GM18867 (cell line): Measurements from ENCODE around the gene DUSP9.
"Not testable (repeated sequence)": the region's sequence is repeated elsewhere in the genome, so short reads cannot be mapped to it uniquely, and the experiment has no call there.

Experiments
- ATAC-seq: cut with Tn5 transposase; IDR thresholded peaks from one replicate; pipeline ENCODE4 v1.9.1; 2021; ENCODE audit warnings: mild to moderate bottlenecking, moderate library complexity; ENCODE audit not compliant: unreplicated experiment

DUSP9 gene

DNA sequence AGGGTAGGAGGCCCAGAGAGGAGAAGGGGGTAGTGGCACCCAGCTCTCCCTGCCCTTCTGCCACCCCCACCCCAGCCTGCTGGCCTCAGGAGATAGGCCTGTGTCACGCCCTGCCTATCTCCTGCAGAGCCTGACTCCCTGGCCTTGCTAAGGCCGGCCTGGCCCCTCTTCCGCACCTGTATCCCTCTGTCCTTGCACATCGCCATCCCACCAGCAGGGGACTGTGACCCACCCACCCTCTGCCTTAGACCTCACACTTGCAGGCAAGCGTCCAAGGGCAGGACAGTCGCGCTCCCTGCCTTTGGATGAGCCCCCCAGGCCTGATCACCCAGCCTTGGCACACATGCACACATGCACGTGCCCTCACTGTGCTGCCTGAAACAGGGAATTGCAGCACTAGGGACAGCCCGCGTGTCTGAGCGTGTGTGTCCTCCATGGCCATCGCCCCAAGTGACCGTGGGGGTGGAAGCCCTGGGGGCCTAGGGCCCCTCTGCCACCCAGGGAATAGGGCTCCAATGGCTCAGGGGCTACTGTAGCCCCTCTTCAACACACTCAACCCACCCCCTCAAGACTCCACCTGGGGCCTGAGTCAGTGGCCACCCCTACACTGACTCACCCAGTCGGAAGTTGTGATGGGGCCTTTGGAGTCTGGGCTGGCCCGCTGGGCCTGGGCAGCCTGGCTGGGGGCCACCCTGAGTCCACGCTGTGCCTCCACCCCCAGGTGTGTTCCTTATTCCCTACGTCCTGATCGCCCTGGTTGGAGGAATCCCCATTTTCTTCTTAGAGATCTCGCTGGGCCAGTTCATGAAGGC is 42.9 kb downstream of the DUSP9 start:
- no peak for ATAC-seq

DNA sequence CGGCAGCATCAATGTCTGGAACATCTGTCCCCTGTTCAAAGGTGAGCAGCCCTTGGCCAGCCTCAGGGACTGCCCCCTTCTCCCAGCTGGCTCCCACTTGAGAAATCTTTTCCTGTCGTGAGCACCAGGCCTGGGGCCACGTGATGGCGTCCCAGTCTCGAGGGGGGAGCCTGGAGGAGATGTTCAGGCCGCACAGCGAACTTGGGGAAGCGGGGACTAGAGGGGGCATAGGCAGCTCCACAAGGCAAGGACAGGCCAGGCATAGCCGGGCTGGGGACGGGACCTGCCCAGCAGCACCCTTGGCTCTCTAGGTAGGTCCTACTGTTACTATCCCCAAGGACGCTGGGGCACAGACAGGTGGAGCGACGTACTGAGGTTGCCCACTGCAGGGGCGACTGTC is 43.5 kb downstream of the DUSP9 start:
- no peak for ATAC-seq

DNA sequence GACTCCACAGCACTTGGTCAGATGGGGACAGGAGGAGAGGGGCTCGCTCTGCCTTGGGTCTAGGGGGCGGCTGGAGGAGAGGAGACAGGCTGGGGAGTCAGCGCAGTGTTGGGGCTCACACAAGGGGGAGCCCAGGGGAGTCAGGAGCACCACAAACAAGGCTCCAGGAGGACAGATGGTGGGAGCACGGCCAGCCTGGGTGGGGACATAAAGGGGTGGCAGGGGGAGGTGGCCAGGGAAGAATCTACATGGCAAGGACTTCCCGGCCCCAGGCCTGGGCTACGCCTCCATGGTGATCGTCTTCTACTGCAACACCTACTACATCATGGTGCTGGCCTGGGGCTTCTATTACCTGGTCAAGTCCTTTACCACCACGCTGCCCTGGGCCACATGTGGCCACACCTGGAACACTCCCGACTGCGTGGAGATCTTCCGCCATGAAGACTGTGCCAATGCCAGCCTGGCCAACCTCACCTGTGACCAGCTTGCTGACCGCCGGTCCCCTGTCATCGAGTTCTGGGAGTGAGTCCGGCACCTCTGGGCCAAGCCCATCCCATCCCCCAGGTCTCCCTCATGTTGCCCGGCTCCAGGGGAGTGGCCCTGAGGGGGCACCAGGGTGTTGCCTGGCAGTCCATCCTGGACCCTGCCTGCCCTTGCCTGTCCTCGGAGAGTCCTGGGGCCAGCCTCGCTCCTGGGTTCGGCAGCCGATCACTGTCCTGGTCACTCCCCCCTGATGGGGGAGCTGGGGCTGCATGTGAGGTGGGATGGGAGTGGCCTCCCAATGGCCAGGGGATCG is 44.2 kb downstream of the DUSP9 start:
- ATAC-seq, result not testable (repeated sequence)

DNA sequence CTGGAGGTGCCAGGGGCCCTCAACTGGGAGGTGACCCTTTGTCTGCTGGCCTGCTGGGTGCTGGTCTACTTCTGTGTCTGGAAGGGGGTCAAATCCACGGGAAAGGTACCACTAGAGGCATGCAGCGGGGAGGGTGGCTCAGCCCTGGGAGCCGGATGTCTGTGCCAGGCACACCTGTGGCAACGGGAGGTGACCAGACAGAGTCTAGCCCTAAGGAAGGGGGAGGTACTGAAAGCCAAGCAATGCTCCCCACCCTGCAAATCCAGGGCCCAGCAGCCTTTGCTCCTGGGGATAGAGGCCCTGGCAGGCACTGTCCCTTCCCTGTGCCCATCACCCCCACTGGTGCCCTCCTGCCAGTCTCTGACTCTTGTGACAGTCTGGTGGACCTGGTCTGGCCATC is 45.0 kb downstream of the DUSP9 start:
- no peak for ATAC-seq

DNA sequence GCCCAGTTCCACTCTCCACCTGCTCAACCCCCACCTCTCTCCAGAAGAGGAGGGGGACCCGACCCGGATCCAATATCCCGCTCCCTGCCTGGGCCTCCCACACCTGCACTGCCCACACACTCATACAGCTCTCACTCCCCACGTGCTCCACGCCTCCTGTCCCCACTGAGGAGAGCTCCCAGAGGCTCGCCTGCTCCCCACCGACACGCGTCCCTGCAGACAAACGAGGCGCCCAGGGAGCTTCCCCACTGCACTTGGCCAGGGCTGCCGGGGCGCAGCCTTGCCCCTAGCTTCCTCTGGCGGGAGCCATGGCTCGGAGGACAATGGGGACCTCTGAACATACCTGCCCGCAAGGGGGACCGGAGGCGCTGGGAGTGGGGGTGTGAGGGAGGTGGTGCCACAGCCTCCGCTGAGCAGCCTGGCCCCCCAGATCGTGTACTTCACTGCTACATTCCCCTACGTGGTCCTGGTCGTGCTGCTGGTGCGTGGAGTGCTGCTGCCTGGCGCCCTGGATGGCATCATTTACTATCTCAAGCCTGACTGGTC is 45.7 kb downstream of the DUSP9 start:
- no peak for ATAC-seq

DNA sequence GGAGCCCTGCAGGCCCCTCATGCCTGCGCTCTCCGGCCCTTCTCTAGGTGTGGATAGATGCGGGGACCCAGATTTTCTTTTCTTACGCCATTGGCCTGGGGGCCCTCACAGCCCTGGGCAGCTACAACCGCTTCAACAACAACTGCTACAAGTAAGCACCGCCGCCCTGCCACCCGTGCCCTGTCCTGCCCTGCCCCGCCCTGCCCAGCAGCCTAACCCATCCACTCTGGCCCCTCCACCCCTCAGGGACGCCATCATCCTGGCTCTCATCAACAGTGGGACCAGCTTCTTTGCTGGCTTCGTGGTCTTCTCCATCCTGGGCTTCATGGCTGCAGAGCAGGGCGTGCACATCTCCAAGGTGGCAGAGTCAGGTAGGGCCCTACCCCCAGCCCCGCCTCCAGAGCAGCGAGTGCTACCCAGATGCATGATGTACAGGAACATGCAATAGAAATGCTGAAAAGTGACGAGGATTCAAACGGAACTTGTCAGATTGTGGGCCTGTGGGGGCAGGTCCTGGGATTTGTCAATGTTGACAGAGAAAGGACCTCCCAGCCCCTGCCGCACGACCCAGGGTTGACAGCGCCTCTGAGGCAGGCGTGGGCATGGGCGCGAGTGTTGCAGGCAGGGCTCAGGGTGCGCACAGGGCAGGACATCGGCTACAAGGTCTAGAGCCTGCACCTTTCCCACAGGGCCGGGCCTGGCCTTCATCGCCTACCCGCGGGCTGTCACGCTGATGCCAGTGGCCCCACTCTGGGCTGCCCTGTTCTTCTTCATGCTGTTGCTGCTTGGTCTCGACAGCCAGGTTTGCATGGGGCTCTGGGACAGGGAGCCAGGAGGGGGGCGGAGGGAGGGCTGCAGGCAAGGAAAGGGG is 46.4 kb downstream of the DUSP9 start:
- no peak for ATAC-seq

DNA sequence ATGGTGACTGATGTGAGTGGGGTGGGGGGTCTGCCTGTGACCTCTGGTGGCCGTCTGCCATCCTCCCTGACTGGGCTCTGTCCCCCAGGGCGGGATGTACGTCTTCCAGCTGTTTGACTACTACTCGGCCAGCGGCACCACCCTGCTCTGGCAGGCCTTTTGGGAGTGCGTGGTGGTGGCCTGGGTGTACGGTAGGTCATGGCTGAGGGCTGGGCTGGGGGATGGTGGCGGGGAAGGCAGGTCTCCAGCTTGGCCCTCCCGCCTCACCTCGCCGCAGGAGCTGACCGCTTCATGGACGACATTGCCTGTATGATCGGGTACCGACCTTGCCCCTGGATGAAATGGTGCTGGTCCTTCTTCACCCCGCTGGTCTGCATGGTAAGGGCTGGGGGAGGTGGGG is 47.3 kb downstream of the DUSP9 start:
- not testable (repeated sequence) for ATAC-seq

DNA sequence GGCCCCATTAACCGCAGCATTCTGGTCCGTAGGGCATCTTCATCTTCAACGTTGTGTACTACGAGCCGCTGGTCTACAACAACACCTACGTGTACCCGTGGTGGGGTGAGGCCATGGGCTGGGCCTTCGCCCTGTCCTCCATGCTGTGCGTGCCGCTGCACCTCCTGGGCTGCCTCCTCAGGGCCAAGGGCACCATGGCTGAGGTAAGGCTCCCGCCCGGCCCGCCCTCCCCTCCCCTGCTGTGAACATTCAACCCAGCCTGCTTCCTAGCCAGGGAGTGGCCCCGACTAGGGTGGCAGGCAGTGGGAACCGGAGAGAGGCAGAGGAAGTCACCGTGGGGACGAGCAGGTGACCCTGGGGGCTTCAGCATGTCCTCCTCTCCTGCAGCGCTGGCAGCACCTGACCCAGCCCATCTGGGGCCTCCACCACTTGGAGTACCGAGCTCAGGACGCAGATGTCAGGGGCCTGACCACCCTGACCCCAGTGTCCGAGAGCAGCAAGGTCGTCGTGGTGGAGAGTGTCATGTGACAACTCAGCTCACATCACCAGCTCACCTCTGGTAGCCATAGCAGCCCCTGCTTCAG is 47.8 kb downstream of the DUSP9 start:
- no peak for ATAC-seq

DNA sequence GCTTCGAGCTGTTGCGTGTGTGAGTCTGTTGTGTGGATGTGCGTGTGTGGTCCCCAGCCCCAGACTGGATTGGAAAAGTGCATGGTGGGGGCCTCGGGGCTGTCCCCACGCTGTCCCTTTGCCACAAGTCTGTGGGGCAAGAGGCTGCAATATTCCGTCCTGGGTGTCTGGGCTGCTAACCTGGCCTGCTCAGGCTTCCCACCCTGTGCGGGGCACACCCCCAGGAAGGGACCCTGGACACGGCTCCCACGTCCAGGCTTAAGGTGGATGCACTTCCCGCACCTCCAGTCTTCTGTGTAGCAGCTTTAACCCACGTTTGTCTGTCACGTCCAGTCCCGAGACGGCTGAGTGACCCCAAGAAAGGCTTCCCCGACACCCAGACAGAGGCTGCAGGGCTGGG is 49.1 kb downstream of the DUSP9 start:
- ATAC-seq, result no peak

DNA sequence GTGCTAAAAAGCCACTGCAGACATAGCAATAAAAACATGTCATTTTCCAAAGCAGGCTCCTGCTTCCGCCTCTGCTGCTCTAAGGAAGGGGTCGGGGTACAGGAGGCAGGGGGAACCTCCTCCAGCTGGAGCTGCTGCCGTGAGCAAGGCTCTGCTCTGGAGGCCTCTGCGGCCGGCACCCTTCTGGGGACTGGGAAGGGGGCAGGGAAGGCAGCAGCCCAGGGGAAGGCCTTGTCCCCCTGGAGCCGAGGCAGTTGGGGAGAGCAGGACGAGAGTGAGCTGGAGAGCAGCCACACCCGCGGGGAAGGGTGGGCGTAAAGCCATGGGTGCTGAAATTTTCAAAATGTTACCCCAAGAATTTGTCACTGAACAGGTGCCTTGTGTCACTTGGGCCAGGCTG is 49.5 kb downstream of the DUSP9 start:
- not testable (repeated sequence) for ATAC-seq

DNA sequence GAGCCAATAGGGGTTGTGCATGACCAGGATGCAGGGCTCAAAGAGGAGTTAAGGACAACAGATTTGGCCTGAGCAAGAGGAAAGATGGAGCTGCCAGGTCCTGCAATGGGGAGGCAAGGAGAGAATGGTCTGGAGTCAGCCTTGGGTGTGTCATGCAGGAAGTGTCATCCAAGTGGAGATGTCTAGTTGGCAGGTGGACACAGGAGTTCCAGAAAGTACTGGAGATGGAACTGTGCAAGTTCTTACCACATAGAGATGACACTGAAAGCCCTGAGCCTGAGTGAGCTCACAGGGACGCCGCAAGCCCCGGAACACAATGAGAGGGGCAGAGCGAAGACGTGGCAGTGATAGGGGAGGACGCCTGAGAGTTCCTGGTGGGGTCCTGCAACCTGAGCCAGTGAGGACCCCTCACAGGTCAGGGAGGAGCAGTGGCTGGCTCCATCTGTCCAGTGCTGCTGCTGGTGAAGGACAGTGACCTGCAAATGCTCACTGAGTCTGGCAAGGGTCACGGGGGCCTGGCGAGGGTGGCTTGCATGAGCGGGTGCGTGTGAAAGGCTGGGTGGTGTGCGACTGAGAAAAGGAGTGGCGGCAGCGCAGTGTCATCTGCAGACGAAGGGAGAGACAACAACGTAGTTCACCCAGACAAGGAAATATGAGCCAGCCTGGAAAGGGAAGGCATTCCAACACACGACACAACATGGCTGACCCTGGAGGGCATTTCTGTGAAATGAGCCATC is 50.2 kb downstream of the DUSP9 start:
- ATAC-seq, result not testable (repeated sequence)

DNA sequence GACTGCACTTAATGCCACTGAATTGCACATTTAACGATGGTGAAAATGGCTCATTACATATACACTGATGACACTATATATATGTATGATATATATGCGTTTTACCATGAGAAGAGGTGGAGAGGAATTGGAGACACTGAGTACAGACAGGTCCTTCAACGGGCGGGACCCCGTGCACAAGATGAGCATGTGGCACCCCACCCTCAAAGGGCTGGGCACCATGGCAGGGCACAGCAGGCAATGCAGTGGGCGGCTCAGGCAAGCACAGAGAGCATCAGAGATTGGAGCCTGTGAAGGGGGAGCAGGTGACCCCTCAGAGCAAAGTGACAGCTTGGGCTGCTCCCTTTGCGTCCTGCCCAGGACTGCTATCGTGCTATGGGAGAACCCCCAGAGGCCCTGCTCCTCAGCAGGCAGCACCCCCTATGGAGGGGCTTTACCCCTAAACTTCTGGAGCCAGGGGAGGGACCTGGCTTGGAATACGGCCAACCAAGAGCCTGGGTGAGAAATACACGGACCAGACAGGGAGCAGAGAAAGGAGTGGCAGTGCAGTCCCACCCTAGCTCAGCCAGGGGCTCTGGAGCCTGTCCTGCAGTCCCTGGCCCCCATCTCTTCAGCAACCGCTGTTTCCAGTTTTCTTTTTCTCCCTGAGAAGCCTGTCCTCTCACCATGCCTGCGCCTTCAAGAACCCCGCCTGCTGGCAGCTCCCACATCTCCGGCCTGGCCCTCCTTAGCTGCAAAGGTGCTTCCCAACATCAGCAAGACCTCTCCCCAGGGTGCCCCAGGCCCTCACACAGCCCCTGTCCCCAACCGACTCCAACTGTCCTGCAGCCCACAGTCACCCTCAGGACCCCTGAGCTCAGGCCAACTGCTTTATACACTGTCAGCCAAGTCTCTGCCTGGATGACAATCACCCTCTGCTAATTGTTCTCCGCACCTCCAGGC is 51.2 kb downstream of the DUSP9 start:
- ATAC-seq, result no peak

DNA sequence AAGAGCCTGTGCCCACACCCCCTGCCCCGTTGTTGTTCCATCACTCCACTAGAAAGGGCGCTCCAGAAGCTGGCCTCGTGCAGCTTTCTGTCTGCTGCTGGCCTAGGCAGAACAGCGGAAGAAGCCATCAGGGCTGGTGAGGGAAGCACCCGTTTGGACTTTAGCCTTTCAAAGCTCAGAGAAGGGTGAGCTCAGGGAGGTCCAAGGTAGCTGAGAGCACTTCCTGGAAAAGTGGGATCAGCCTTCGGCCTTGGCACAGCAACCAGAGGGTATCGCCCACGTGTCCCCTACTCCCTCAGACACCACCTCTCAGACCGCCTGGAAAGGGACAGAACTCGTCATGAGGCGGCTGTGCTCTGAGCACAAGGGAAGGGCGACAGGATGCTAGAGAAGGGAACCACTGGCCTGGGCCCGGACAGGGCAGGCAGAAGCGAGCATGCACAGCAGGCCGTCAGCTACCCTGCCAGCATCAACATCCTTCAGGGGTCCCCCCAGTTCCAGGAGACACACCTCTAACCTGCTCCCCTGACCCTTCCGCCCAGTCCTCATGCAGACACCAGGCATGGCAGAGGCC is 52.3 kb downstream of the DUSP9 start:
- ATAC-seq, result not testable (repeated sequence)

DNA sequence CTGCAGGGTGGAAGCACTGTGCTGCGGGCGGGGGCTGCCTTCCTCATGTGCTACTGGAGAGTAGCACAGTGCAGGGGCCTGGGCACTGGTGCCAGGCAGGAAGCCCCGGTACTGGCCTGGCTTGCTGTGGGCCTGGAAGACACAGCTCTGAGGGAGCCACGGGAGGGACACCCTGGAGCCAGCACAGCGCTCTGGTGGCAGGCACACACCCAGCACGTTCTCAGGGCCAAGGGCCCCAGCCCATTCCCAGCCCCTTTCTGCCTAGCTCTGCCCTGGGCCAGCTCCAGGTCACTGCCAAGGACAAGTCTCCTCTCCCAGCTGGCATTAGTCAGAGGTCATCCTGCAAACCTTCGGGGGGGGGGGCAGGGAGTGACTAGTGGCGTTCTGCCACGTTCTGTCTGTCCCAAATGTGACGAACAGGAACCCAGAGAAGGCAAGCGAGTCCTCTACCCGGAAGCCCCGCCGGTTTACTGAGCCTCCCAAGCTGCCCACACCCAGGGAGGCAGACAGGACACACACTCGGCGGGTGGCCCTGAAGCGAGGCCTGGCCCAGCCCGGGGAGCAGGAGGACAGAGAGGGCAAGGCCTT is 52.9 kb downstream of the DUSP9 start:
- not testable (repeated sequence) for ATAC-seq

DNA sequence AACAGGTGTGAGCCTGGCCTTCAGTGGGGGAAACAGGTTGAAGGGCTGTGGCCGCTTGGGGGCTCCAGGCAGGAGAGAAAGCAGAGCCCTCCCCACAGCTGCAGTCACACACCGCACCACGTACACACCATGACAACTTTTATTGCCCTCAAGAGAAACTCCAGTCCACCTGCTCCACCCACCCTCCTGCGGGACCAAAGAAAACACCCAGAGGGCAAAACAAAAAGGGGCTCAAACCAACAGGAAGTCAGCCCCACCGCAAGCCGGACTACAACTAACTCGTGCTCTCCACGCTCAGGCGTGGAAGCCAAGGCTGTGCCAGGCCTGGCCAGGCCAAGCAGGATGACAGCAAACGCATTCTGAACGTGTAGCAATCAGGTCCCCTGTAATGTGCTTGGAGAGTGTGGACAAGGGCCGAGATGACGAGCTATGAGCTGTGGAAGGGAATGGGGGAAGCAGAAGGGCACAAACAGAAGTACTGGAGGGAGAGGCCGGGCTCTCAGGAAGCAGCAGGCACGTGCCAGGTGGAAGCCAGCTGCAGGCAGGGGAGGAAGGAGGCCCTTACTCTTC is 53.5 kb downstream of the DUSP9 start:
- ATAC-seq, result no peak
